BE2C (cell line): Measurements from ENCODE around the gene SRXN1.

Experiments used
- DNase-seq: peaks from one replicate; pipeline ENCODE4 v3.0.0-alpha.2; 2020
- H3K27me3 ChIP-seq: fragments of 250-450 bp; sonication (Bioruptor Pico); 2 replicates; pipeline ENCODE4 v1.5.1; 2020; ENCODE audit warnings: mild to moderate bottlenecking
- H3K36me3 ChIP-seq: fragments of 250-450 bp; sonication (Bioruptor Pico); 2 replicates; pipeline ENCODE4 v1.5.1; 2020; ENCODE audit warnings: mild to moderate bottlenecking
- H3K4me1 ChIP-seq: fragments of 250-450 bp; sonication (Bioruptor Pico); 2 replicates; pipeline ENCODE4 v1.5.1; 2020
- H3K4me3 ChIP-seq: 2 replicates; pipeline ENCODE4 v1.5.1; 2011; ENCODE audit warnings: low read depth, low read length
- H3K9me3 ChIP-seq: fragments of 250-450 bp; sonication (Bioruptor Pico); 2 replicates; pipeline ENCODE4 v1.5.1; 2020
- TF ChIP-seq, protein P1 (sequence below): IDR thresholded peaks from 2 replicates; pipeline ENCODE4 v1.5.1; 2012; ENCODE audit warnings: mild to moderate bottlenecking, low read depth, low read length

SRXN1 gene

DNA sequence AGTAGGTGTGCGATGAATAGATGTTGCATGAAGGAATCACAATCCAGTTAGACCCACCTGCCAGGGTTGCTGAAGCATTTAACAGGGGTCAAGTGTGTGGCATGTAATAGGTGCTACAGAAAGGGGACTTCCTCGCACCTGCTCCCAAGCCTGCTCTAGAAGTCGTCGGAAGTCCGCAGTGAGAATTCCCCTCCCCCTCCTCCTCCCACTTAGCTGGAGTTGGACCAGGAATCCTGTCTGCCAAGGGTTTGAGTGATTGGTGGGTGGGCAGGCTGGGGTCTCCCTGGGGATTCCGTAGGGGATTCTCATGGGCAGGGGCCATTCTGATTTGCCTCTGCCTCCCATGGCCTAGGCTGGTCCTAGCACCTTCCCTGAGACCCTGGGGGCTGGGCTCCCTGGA, 12.3 kb upstream of the SRXN1 start:
- H3K27me3 ChIP-seq, result no peaks in the 10 kb centered on the region
- TF ChIP-seq, protein P1, sequence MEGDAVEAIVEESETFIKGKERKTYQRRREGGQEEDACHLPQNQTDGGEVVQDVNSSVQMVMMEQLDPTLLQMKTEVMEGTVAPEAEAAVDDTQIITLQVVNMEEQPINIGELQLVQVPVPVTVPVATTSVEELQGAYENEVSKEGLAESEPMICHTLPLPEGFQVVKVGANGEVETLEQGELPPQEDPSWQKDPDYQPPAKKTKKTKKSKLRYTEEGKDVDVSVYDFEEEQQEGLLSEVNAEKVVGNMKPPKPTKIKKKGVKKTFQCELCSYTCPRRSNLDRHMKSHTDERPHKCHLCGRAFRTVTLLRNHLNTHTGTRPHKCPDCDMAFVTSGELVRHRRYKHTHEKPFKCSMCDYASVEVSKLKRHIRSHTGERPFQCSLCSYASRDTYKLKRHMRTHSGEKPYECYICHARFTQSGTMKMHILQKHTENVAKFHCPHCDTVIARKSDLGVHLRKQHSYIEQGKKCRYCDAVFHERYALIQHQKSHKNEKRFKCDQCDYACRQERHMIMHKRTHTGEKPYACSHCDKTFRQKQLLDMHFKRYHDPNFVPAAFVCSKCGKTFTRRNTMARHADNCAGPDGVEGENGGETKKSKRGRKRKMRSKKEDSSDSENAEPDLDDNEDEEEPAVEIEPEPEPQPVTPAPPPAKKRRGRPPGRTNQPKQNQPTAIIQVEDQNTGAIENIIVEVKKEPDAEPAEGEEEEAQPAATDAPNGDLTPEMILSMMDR, result no peak
- no peaks in the 10 kb centered on the region for H3K4me1 ChIP-seq
- no peak for DNase-seq
- H3K4me3 ChIP-seq, result no peak overlapping the region
- no peaks in the 10 kb centered on the region for H3K9me3 ChIP-seq
- no peaks in the 10 kb centered on the region for H3K36me3 ChIP-seq

- TF ChIP-seq, protein P1, result no peak
- H3K4me3 ChIP-seq, result no peak overlapping the region
- no peaks in the 10 kb centered on the region for H3K9me3 ChIP-seq
- no peaks in the 10 kb centered on the region for H3K36me3 ChIP-seq
- H3K4me1 ChIP-seq, result no peaks in the 10 kb centered on the region
- DNase-seq, result no peak
- no peaks in the 10 kb centered on the region for H3K27me3 ChIP-seq
These were observed 11.6 kb upstream of the SRXN1 start for GRCh38 chr20:664576-664975.

DNA sequence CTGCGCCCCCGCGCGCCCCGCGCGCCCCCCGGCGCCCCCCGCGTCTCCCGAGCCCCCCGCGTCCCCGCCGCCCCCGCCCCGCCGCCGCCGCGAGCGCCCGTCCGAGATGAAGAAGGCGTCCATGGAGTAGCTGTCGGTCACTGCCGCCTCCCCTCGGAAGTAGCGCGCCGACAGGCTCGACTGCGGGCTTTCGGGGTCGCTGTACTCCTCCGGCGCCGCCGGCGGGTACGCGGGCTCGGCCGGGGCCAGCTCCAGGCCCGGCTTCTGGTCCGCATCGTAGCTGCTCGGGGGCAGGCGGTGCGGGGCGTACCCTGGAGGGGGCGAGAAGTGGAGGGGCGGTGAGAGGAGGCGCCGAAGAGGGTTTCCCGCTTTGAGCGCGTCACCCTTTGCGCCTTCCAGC, 11.2 kb upstream of the SRXN1 start:
- H3K36me3 ChIP-seq, result no peaks in the 10 kb centered on the region
- TF ChIP-seq, protein P1, result no peak
- no peak for DNase-seq
- H3K4me3 ChIP-seq, result no peak overlapping the region
- no peaks in the 10 kb centered on the region for H3K9me3 ChIP-seq
- H3K27me3 ChIP-seq, result no peaks in the 10 kb centered on the region
- no peaks in the 10 kb centered on the region for H3K4me1 ChIP-seq

- DNase-seq, result no peak
- Histone ChIP-seq H3K36me3 (no peaks in the 10 kb centered on the region), H3K4me1 (no peaks in the 10 kb centered on the region), H3K27me3 (no peaks in the 10 kb centered on the region), H3K4me3 (no peak overlapping the region), H3K9me3 (no peaks in the 10 kb centered on the region)
- TF ChIP-seq, protein P1, result no peak
These were observed 10.5 kb upstream of the SRXN1 start for GRCh38 chr20:663315-664090.

DNA sequence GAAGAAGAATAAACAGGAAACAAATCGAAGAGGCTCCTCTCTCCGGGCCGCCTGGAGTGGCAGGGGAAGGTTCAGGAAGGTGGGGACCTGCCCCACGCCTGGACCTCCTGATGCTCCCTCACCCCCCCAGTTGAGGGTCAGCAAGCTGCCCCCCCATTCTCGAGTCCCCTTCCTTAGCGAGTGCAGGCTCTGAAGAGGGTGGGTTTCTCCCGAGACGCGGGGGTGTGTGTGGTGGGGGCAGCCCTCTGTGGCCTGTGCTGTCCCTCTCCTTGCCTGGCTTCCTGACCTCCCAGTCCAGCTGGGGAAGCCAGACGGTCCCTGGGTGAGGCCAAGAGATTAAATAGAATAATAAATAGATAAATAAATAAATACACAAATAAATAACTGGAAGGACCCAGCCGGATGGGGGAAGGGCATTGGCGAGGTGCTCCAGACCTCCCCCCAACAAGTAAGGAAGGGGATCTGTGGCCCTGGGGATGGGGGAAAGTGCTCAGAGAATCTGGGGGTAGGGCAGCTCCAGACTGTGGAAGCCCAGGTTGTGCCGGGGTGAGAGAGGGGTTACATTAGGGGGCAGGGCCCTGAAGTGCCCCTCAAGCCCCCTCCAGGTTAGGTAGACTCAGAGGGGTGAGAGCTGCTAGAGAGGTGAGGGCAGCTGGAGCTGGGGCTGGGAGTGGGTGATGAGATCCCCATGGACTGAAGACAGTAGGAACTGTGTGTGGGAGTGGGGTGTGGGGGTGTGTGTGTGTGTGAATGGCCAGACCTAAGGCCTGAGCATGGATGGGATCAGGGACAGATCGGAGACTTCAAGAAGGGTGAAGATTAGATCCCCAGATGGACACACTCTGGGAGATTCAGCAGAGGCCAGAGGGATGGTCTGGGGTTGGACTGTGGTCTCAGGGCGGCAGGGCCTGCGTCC, 9.5 kb upstream of the SRXN1 start:
- H3K36me3 ChIP-seq, result no peaks in the 10 kb centered on the region
- no peaks in the 10 kb centered on the region for H3K9me3 ChIP-seq
- DNase-seq, result no peak
- no peaks in the 10 kb centered on the region for H3K4me1 ChIP-seq
- TF ChIP-seq, protein P1, result no peak
- H3K27me3 ChIP-seq, result no peaks in the 10 kb centered on the region
- H3K4me3 ChIP-seq, result no peak overlapping the region
